SK-N-SH (cell line): ENCODE measurements around the gene IQSEC3. TPM values are rescaled to one million over a fixed set of nuclear protein-coding genes. Genes with fewer than 3 reads are reported as not detected.

Source experiments
- CTCF ChIA-PET: fragments of 300-600, 350-600 bp; formaldehyde crosslinking; extraction: SDS; loops from one replicate; lab custom pipeline; 2021; lab: Yijun Ruan, JAX
- POLR2A ChIA-PET: fragments of 350-600 bp; sonication (Branson Sonifier 250); formaldehyde crosslinking; extraction: SDS; loops from one replicate; lab custom pipeline; 2020; ENCODE audit warnings: antibody characterized with exemption, inconsistent platforms; lab: Yijun Ruan, JAX
- DNase-seq: peaks from one replicate; pipeline ENCODE4 v3.0.0; 2012
- H2AFZ ChIP-seq: fragments of 200-600 bp; sonication (generic); 2 replicates; pipeline ENCODE4 v1.8.1; 2016; ENCODE audit warnings: antibody characterized with exemption, mild to moderate bottlenecking, low read depth
- H3F3A ChIP-seq: fragments of 200-600 bp; sonication (generic); replicated peaks from 2 replicates; pipeline ENCODE3; 2016; ENCODE audit warnings: antibody characterized with exemption, mild to moderate bottlenecking; ENCODE audit not compliant: insufficient read depth
- H3K27ac ChIP-seq, 2 experiments: fragments of 200-500 bp in 1 of 2; fragments of 200-600 bp in 1 of 2; sonication (Bioruptor generic) in 1 of 2; sonication (generic), shearing (Covaris generic) in 1 of 2; 2 replicates each; pipeline versions ENCODE4 v1.5.1 to v1.6.1; 2014 to 2016; ENCODE audit warnings: low read depth in 2 of 2, inconsistent platforms in 1 of 2, low read length in 1 of 2, mild to moderate bottlenecking in 1 of 2, mixed read lengths in 1 of 2
- H3K27me3 ChIP-seq: fragments of 200-600 bp; sonication (generic), shearing (Covaris generic); 2 replicates; pipeline ENCODE4 v1.6.1; 2016; ENCODE audit warnings: mixed run types; ENCODE audit not compliant: insufficient read depth
- H3K36me3 ChIP-seq, 2 experiments: fragments of 200-500 bp in 1 of 2; fragments of 200-600 bp in 1 of 2; sonication (Bioruptor generic) in 1 of 2; sonication (generic) in 1 of 2; replicated peaks in 1 of 2; 2 replicates each; pipeline versions ENCODE3 to v1.5.1; 2014 to 2016; ENCODE audit warnings: low read length in 1 of 2, mild to moderate bottlenecking in 1 of 2; ENCODE audit not compliant: insufficient read depth in 2 of 2, control insufficient read depth in 1 of 2
- H3K4me1 ChIP-seq, 2 experiments: fragments of 200-500 bp in 1 of 2; fragments of 200-600 bp in 1 of 2; sonication (Bioruptor generic) in 1 of 2; sonication (generic), shearing (Covaris generic) in 1 of 2; 2 replicates each; pipeline versions ENCODE4 v1.5.1 to v1.6.1; 2014 to 2016; ENCODE audit warnings: low read depth in 1 of 2, low read length in 1 of 2, mixed run types in 1 of 2; ENCODE audit not compliant: insufficient read depth in 2 of 2, control insufficient read depth in 1 of 2
- H3K4me2 ChIP-seq: fragments of 200-600 bp; sonication (generic), shearing (Covaris generic); 2 replicates; pipeline ENCODE4 v1.6.1; 2017; ENCODE audit warnings: mixed run types
- H3K4me3 ChIP-seq, 2 experiments: fragments of 200-500 bp in 1 of 2; fragments of 200-600 bp in 1 of 2; sonication (Bioruptor generic) in 1 of 2; sonication (generic), shearing (Covaris generic) in 1 of 2; 2 replicates each; pipeline versions ENCODE4 v1.5.1 to v1.8.1; 2014 to 2016; ENCODE audit warnings: low read depth in 2 of 2, inconsistent platforms in 1 of 2, low read length in 1 of 2, mild to moderate bottlenecking in 1 of 2, mixed read lengths in 1 of 2, moderate library complexity in 1 of 2
- H3K79me2 ChIP-seq: fragments of 200-600 bp; sonication (generic); 2 replicates; pipeline ENCODE4 v1.8.1; 2017; ENCODE audit warnings: mild to moderate bottlenecking; ENCODE audit not compliant: insufficient read depth
- H3K9ac ChIP-seq: fragments of 200-600 bp; sonication (generic); 2 replicates; pipeline ENCODE4 v1.6.1; 2017; ENCODE audit warnings: mixed run types
- H3K9me2 ChIP-seq: fragments of 200-600 bp; sonication (generic); 2 replicates; pipeline ENCODE4 v1.6.1; 2017; ENCODE audit warnings: mixed run types
- H3K9me3 ChIP-seq: fragments of 200-600 bp; sonication (generic); 2 replicates; pipeline ENCODE4 v1.6.1; 2017; ENCODE audit warnings: mixed run types, mild to moderate bottlenecking, moderate library complexity
- H4K20me1 ChIP-seq: fragments of 200-600 bp; sonication (generic); 2 replicates; pipeline ENCODE4 v1.6.1; 2017; ENCODE audit warnings: mild to moderate bottlenecking, mixed run types; ENCODE audit not compliant: insufficient read depth
- CHD2 ChIP-seq: fragments of 150-350 bp; IDR thresholded peaks from 2 replicates; pipeline ENCODE4 v1.6.1; 2018; ENCODE audit warnings: low read length; ENCODE audit not compliant: partially characterized antibody
- FOSL2 ChIP-seq: IDR thresholded peaks from 2 replicates; pipeline ENCODE4 v1.4.0; 2012; ENCODE audit warnings: low read depth, mild to moderate bottlenecking, moderate library complexity, borderline replicate concordance
- FOXM1 ChIP-seq: IDR thresholded peaks from 2 replicates; pipeline ENCODE4 v1.4.0; 2012; ENCODE audit warnings: low read depth, mild to moderate bottlenecking
- GABPA ChIP-seq: IDR thresholded peaks from 2 replicates; pipeline ENCODE4 v1.4.0; 2012; ENCODE audit warnings: low read depth, mild to moderate bottlenecking
- GATA2 ChIP-seq: sonication (generic); formaldehyde crosslinking; IDR thresholded peaks from 2 replicates; pipeline ENCODE4 v1.5.0; 2020; ENCODE audit warnings: mild to moderate bottlenecking, missing genetic modification reagents
- IRF3 ChIP-seq: fragments of 150-350 bp; IDR thresholded peaks from 2 replicates; pipeline ENCODE4 v1.6.1; 2016; ENCODE audit warnings: mild to moderate bottlenecking, low read depth, low read length
- MAX ChIP-seq: IDR thresholded peaks from 2 replicates; pipeline ENCODE4 v1.4.0; 2012; ENCODE audit warnings: low read depth
- MXI1 ChIP-seq: IDR thresholded peaks from 2 replicates; pipeline ENCODE4 v1.6.1; 2012; ENCODE audit warnings: mild to moderate bottlenecking, low read depth, low read length, improper control_type of control experiment
- NFIC ChIP-seq: IDR thresholded peaks from 2 replicates; pipeline ENCODE4 v1.4.0; 2012; ENCODE audit warnings: borderline replicate concordance
- NRF1 ChIP-seq: IDR thresholded peaks from 2 replicates; pipeline ENCODE4 v1.6.1; 2012; ENCODE audit warnings: low read depth, mild to moderate bottlenecking, low read length
- PBX3 ChIP-seq: IDR thresholded peaks from 2 replicates; pipeline ENCODE4; 2012
- POLR2AphosphoS5 ChIP-seq: IDR thresholded peaks from 2 replicates; pipeline ENCODE4 v1.6.1; 2012; ENCODE audit warnings: low read depth, low read length
- REST ChIP-seq: IDR thresholded peaks from 2 replicates; pipeline ENCODE4 v1.6.1; 2012; ENCODE audit warnings: mild to moderate bottlenecking, low read depth, low read length, moderate library complexity
- RFX5 ChIP-seq: IDR thresholded peaks from 2 replicates; pipeline ENCODE4 v1.6.1; 2012; ENCODE audit warnings: mild to moderate bottlenecking, improper control_type of control experiment, low read length
- SMC3 ChIP-seq: IDR thresholded peaks from 2 replicates; pipeline ENCODE4 v1.6.1; 2012; ENCODE audit warnings: low read depth, low read length, improper control_type of control experiment
- TAF1 ChIP-seq: IDR thresholded peaks from 2 replicates; pipeline ENCODE4 v1.6.1; 2012; ENCODE audit warnings: low read depth, mild to moderate bottlenecking, low read length, moderate library complexity, borderline replicate concordance
- TCF12 ChIP-seq: IDR thresholded peaks from 2 replicates; pipeline ENCODE4 v1.4.0; 2012
- TEAD4 ChIP-seq: IDR thresholded peaks from 2 replicates; pipeline ENCODE4 v1.4.0; 2012; ENCODE audit warnings: mild to moderate bottlenecking, borderline replicate concordance; ENCODE audit not compliant: insufficient read depth
- USF2 ChIP-seq: fragments of 150-350 bp; IDR thresholded peaks from 2 replicates; pipeline ENCODE4 v1.6.1; 2017; ENCODE audit warnings: antibody characterized with exemption, low read length, low read depth, borderline replicate concordance
- ZBTB33 ChIP-seq: IDR thresholded peaks from 2 replicates; pipeline ENCODE4 v1.4.0; 2012; ENCODE audit warnings: low read depth, borderline replicate concordance
- WGBS: methylation state at CpG from one replicate; pipeline ENCODE4 v1.1.6; 2017; ENCODE audit warnings: low lambda C conversion rate; 5-methylcytosine and 5-hydroxymethylcytosine counted together
- polyA plus RNA-seq, 3 experiments: library from polyadenylated mRNA; depleted of rRNA; stranded (reverse); fragments of >200 nt; gene quantifications; 2 replicates each; pipeline ENCODE4 v1.2.3, GENCODE V29; 2012

The IQSEC3 gene
- polyA plus RNA-seq, 1 of the 3 experiments (the other 2 are of a cell fraction): 0.02 TPM

GRCh38 chr12:181921-182320 is 115.4 kb downstream of the IQSEC3 start:
- ChIA-PET CTCF (no interaction called here), POLR2A (no interaction called here)
- Histone ChIP-seq H3K79me2 (no peaks in the 10 kb centered on the region), H3K27ac (peak overlapping the region in 1 of 2 experiments; percentile 67; a peak in 2 of 4 replicates), H3K27me3 (no peaks in the 10 kb centered on the region), H3F3A (peaks cover 6% of the 10 kb centered on the region), H2AFZ (peak overlapping the region; percentile 17; the same call in 1 of the 2 replicates), H3K36me3 (no peaks in the 10 kb centered on the region), H3K4me1 (peaks cover 11 to 51% of the 10 kb centered on the region in 2 experiments; a peak in 3 of 4 replicates), H3K9ac (0 out of 2 replicates have a peak overlapping the region, but pooled peaks have one; percentile 9), H3K9me2 (no peaks in the 10 kb centered on the region), H4K20me1 (no peaks in the 10 kb centered on the region), H3K9me3 (no peaks in the 10 kb centered on the region), H3K4me2 (peak overlapping the region; percentile 16; the same call in 1 of the 2 replicates), H3K4me3 (no peak overlapping the region)
- 92% methylated on average over 17 of the region's 17 CpGs for WGBS
- no peak for DNase-seq
- TF ChIP-seq USF2 (no peak), MAX (no peak), GABPA (no peak), SMC3 (no peak), NRF1 (no peak), CHD2 (no peak), TCF12 (no peak), IRF3 (no peak), PBX3 (no peak), TEAD4 (no peak), NFIC (no peak), GATA2 (CRISPR knock-in tag) (no peak), ZBTB33 (no peak), FOXM1 (no peak), TAF1 (no peak), MXI1 (no peak), RFX5 (no peak), POLR2AphosphoS5 (no peak), REST (no peak), FOSL2 (no peak)
